ENCODE results near the gene RBCK1. TPM values are rescaled to one million over a fixed set of nuclear protein-coding genes. Genes with fewer than 3 reads are reported as not detected.

RBCK1 gene
- total and polyA plus RNA-seq, 9 of the 15 experiments (the other 6 are each of a cell fraction or from before 2014, with no cell fraction given), result 5.9 to 59.3 (median 26.5) TPM

GRCh38 chr20:407953-408842 lies at the start of gene RBCK1 (continued):
- peak; percentile 86 for TF ChIP-seq RBFOX2 (IDR thresholded peaks at IDR 0.05; ENCODE audit: low read depth, low read length)
- TF ChIP-seq TSHZ1 (CRISPR knock-in tag; IDR thresholded peaks at IDR 0.05), result no peak
- TF ChIP-seq TAF1 (IDR thresholded peaks at IDR 0.05; ENCODE audit: control insufficient read depth, extremely low read depth, insufficient read depth, low read length, severe bottlenecking), result peak; percentile 23
- peak; percentile 62; the same call in 1 of the 2 replicates for TF ChIP-seq ZC3H4 (CRISPR knock-in tag; IDR thresholded peaks at IDR 0.05; ENCODE audit: borderline replicate concordance)
- peak; percentile 22 for TF ChIP-seq NEUROD1 (IDR thresholded peaks at IDR 0.05; ENCODE audit: borderline replicate concordance, low read depth, low read length, partially characterized antibody)
- TF ChIP-seq NFIX (CRISPR knock-in tag; IDR thresholded peaks at IDR 0.05; ENCODE audit: low read depth), result no peak
- no peak for TF ChIP-seq HMGN3 (IDR thresholded peaks at IDR 0.05; ENCODE audit: borderline replicate concordance, extremely low read depth, insufficient read length, low read depth, low read length)
- no peak for TF ChIP-seq ZNF324 (CRISPR knock-in tag; IDR thresholded peaks at IDR 0.05)
- TF ChIP-seq POU5F1 (IDR thresholded peaks at IDR 0.05; ENCODE audit: borderline replicate concordance, low read depth, low read length, partially characterized antibody), result no peak
- TF ChIP-seq POLR2A (conservative IDR thresholded peaks at IDR 0.05), result peak; percentile 61; the same call in 1 of the 2 replicates
- TF ChIP-seq HDAC1 (IDR thresholded peaks at IDR 0.05), result peak in 1 of 2 experiments; percentile 78; a peak in 1 of 4 replicates
- no peak for TF ChIP-seq HEY1 (CRISPR knock-in tag; IDR thresholded peaks at IDR 0.05; ENCODE audit: borderline replicate concordance)
- peak; percentile 67; the same call in 1 of the 2 replicates for TF ChIP-seq ELF2 (CRISPR knock-in tag; IDR thresholded peaks at IDR 0.05)
- TF ChIP-seq POLR2G (IDR thresholded peaks at IDR 0.05; ENCODE audit: low read depth, low read length), result peak; percentile 74
- no peak for TF ChIP-seq OTX1 (CRISPR knock-in tag; IDR thresholded peaks at IDR 0.05)
- peak; percentile 45; the same call in 1 of the 2 replicates for TF ChIP-seq ZNF511 (CRISPR knock-in tag; IDR thresholded peaks at IDR 0.05)
- TF ChIP-seq C11orf30 (IDR thresholded peaks at IDR 0.05; ENCODE audit: low read depth), result peak; percentile 16; the same call in 1 of the 2 replicates
- no peak for TF ChIP-seq BCOR (IDR thresholded peaks at IDR 0.05)
- TF ChIP-seq ZNF79 (CRISPR knock-in tag; IDR thresholded peaks at IDR 0.05; ENCODE audit: low read depth), result no peak
- peak; percentile 14; the same call in 1 of the 2 replicates for TF ChIP-seq ZNF263 (CRISPR knock-in tag; IDR thresholded peaks at IDR 0.05; ENCODE audit: borderline replicate concordance)
- no peak for TF ChIP-seq MXI1 (IDR thresholded peaks at IDR 0.05; ENCODE audit: low read depth, low read length)
- TF ChIP-seq ELF1 (tag; IDR thresholded peaks at IDR 0.05), result peak; percentile 82
- 0 out of 2 replicates have a peak, but pooled peaks have one; percentile 11 for TF ChIP-seq MBD2 (IDR thresholded peaks at IDR 0.05; ENCODE audit: borderline replicate concordance, low read depth)
